NCI-H748 (cell line): ENCODE data around the gene EXPH5.
"Not testable (repeated sequence)": the region's sequence is repeated elsewhere in the genome, so short reads cannot be mapped to it uniquely, and the experiment has no call there.

Experiments used
- DNase-seq: peaks from one replicate; lab custom pipeline; 2025; ENCODE audit not compliant: unreplicated experiment; lab: John Stamatoyannopoulos, UW

Gene EXPH5, protein sequence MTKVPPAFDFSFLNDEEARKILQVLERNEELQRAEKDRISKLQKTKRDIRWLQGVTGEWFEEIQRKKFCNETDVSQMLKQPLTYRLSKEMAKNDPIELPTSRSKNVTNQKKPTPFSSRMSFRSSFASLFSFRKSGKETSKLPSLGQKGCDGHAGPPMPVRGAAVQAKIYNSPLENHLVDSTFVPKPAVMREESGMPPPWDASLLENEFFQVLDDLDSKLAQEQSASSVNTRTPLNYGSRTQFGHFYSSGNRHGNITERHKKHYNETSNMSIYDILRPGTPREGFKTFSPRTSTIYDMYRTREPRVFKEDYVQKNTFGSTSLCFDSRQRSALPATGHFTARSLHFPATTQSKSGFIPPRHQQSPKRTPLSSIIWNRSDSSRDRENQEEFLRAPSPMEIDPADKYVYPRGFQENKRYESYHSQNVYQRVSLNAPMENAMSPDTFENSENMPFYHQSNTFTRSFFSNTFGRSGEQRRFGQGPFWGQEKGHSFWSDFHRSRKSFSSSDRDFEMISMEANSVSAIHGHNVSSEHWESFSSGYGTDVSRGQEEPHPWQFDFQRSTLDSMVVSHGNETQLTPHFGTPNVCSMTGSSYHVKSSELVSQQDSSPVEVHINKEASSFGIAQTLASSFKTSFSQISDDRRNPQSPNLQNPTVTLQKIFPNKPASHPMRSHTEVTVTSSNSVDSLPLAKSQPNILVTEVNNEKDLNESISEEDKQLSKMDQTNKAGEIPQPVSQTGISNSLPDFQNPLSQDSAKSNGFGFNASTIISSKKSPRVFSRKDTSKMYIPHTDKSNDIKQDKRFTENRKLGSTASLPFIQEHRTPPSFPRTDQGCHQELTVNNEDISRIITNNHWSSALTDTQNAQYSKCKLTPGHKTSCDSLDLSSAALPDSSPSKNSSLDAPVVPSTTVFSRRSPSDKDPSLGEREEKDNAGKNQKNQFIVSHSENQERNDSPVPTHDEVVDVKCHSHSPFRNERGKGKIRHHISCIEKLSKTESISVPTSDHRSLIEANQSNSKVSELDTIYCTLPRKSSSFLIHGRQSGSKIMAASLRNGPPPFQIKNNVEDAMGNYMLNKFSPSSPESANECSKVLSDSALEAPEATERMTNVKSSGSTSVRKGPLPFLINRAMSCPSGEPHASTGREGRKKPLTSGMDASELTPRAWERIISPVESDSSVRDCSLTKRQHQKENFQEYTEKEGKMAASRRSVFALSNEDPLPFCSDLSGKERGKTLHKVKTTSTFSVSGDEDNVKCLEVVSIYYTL (N-terminal part only)

DNA sequence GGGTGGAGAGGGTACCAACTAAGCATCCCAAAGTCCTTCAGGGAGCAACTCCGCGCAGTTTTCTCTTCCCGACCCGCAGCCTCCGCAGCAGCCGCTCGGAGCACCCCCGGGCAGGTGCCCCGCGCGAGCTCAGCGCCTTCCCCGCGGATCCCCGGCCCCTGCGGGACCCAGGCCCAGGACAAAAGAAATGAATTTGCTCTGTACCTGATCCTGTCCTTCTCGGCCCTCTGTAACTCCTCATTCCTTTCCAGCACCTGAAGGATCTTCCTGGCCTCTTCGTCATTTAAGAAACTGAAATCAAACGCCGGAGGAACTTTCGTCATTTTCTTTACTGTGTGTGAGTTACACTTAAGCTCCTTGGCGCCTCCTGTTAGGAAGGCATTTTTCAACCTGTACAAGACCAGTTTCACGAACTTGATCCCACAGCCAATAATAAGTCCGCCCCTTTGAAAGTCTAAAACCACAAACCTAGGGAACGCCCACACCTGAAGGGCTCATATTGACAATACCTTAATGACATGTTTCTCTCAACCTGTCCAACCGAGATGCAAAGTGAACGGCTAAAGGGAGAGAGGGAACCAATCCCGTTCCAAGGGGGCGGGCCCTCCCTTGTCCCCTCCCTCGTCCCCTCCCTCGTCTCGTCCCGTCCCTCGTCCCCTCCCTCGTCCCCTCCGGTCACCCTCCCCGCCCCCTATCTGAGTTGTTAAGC is at the start of gene EXPH5:
TSS of gene EXPH5 (minus strand) at position 555 of the 709 bp plus-strand sequence. CDS start at position 323, 232 bp downstream.
- DNase-seq = peak; percentile 95

DNA sequence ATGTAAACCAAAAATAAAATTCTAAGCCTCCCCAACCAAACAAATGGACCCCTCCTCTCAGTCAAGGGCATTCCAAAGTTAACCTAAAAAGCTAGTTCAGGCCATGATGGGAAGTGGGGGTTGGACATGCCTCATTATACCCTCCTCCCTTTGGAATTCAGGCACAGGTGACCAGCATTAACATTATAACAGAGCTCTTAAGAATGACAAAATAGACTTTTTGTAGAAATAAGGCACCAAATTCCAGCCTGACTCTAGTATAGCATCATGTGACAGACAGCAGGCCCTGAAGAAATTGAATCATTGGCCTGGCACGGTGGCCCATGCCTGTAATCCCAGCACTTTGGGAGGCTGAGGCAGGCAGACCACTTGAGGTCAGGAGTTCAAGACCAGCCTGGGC is 48.2 kb upstream of the EXPH5 start:
- not testable (repeated sequence) for DNase-seq

- DNase-seq = no peak
Observed at GRCh38 chr11:108639146-108639545, 45.6 kb upstream of the EXPH5 start.

- DNase-seq = no peak
Observed at GRCh38 chr11:108636222-108636621, 42.7 kb upstream of the EXPH5 start.

- no peak for DNase-seq
Observed at GRCh38 chr11:108635106-108635505, 41.5 kb upstream of the EXPH5 start.

- no peak for DNase-seq
Observed at GRCh38 chr11:108632041-108632704, 38.6 kb upstream of the EXPH5 start.

GRCh38 chr11:108629274-108629673 is 35.7 kb upstream of the EXPH5 start:
- no peak for DNase-seq

GRCh38 chr11:108628812-108629211 is 35.2 kb upstream of the EXPH5 start:
- DNase-seq = no peak

DNA sequence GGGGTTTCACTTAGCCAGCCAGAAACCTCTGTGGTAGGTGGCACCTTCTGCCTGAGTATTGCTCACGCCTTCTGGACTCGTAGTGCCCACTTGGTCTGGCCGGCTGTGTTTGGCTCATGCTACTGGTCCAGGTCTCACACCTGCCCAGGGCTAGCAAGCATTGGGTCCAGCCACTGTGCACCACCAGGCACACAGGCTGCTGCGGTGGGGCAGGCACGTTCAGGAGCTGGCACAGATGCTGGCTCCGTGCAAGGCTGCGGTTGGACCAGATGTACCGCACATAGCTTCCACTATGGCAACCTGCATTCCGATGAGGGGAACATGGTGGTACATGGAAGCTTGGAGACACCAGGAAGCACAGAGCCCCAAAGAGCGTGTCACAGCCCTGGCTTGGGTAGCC is 34.8 kb upstream of the EXPH5 start:
- no peak for DNase-seq

DNA sequence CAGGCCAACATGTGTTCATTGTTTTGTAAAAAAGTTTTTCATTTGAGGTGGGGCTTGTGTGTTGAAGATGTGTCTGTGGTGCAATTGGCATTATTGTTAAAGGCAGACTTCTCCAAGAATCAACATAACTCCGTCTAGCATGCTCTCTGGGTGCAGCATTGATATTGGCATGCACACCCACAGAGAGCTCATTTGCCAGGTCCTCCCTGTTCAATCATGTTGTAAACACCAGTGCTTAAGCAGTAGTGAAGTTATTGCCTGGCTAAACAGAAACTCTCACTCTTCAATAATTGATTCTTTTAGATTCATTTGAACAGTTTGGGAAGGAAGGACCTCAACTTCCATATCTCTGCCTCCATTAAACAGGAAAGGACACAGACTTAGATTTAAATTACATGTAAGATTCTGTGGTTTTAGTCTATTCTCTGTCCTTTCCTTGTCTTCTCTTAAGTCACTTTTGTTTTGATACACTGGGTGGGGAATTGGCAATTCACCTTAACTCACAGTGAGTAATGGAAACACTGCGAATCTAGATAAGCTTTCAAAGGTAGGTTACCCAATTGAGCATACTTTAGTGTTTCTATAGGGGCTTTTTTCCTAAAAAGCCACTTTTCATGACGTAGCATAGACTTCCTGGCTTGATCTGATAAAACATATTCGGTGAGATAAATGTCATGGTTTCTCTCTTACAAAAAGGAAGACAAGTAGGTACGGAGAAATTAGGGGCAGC is 30.8 kb upstream of the EXPH5 start:
- no peak for DNase-seq

DNA sequence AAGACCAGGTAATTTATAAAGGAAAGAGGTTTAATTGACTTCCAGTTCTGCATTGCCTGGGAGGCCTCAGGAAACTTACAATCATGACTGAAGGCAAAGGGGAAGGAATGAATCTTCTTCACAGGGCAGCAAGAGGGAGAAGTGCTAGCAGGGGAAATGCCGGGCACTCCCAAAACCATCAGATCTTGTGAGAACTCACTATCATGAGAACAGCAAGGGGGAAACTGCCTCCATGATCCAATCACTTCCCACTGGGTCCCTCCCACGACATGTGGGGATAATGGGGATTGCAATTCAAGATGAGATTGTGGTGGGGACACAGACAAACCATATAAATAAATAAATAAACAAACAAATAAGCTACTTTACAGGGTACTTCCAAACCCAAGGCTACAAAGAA is 28.8 kb upstream of the EXPH5 start:
- DNase-seq = no peak

- no peak for DNase-seq
Observed at GRCh38 chr11:108620958-108621772, 27.6 kb upstream of the EXPH5 start.

- DNase-seq = no peak
Observed at GRCh38 chr11:108618529-108618928, 25.0 kb upstream of the EXPH5 start.

DNA sequence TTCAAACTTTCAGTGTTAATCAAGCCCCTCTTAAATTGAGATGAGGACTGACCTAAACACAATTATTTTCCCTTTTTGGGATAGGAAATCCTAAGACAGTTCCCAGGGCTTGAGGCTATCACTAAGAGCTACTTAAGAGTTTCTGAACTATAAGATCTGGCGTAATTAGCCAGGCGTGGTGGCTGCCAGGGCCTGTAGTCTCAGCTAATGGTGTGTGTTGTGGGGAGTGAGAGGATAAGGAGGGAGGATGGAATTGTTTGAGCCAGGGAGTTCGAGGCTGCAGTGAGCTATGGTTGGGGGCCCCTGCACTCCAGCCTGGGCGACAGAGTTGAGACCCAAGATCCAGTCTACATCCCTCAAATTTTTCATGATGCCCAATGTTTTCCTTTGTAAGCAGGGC is 23.5 kb upstream of the EXPH5 start:
- DNase-seq = no peak

- DNase-seq = no peak
Observed at GRCh38 chr11:108616549-108616948, 23.0 kb upstream of the EXPH5 start.

- no peak for DNase-seq
Observed at GRCh38 chr11:108614086-108614485, 20.5 kb upstream of the EXPH5 start.

DNA sequence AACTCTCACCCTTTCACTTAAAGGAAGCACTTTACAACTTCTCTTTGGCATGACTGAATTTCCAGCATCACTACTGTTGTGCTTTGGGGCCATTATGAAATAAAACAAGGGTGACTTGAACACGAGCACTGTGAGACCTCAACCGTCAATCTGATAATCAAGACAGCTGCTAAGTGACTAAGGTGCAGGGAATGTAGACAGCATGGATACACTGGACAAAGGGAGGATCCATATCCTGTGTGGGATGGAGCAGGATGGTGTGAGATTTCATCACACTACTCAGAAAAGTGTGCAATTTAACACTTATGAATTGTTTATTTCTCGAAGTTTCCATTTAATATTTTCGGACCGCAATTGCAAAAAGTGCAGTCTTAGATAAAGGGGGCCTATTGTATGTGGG is 16.1 kb upstream of the EXPH5 start:
- no peak for DNase-seq

DNA sequence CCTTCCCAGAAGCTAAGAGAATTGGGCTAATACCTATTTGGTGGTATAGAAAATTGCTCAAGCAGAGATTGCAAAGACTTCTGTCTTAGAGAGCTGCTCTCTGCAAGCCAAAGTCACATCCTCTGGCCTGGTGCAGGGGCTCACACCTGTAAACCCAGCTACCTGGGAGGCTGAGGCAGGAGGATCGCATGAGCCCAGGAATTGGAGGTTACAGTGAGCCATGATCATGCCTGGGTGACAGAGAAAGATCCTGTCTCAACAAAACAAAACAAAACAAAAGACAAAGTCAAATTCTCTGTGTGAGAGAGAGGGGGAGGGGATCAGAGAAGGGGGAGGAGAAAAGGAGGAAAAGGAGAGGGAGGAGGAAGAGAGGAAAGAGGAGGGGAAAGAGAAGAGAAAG is 15.0 kb upstream of the EXPH5 start:
- no peak for DNase-seq
